Panc1 (cell line): ENCODE data around the gene GDPD2.

Experiments
- POLR2AphosphoS5 ChIP-seq: IDR thresholded peaks from 2 replicates; pipeline ENCODE4 v1.6.1; 2012; ENCODE audit warnings: mild to moderate bottlenecking, low read depth, low read length, moderate library complexity
- TF ChIP-seq, protein P1 (sequence below): fragments of 450-650 bp; IDR thresholded peaks from 2 replicates; pipeline ENCODE4 v1.5.1; 2017; ENCODE audit warnings: mild to moderate bottlenecking
- TF ChIP-seq, protein P2 (sequence below), 2 experiments: IDR thresholded peaks; 2 replicates each; pipeline ENCODE4 v1.6.1; 2011 to 2012; ENCODE audit warnings: low read depth in 2 of 2, control low read depth in 1 of 2, low read length in 1 of 2, mild to moderate bottlenecking in 1 of 2, moderate library complexity in 1 of 2; ENCODE audit not compliant: insufficient read depth in 1 of 2

DNA sequence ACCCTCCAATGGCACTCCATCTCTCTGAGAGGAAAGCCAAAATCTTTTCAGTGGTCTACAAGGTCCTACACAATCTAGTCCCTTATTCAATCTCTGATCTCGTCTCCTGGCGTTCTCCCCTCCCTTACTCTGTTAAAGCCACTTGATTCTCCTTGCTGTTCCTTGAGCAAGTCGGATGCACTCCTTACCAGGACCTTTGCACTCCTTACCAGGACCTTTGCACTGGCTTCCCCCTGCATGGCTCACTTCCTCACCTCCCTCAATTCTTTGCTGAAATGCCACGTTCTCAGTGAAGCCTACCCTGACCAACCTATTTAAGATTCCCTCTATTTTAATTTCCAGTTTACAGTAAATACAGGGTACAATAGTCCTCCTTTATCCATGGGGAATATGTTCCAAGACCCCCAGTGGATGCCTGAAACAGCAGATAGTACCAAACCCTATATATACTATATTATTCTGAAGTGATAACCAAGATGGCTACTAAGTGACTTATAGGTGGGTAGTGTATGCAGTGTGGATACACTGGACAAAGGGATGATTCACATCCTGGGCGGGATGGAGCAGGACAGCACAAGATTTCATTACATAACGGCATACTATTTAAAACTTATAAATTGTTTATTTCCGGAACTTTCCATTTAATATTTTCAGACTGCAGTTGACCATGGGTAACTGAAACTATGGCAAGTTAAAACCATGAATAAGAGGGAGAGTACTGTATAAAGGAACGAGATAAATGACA lies 15.0 kb downstream of the GDPD2 start:
- TF ChIP-seq, protein P1, sequence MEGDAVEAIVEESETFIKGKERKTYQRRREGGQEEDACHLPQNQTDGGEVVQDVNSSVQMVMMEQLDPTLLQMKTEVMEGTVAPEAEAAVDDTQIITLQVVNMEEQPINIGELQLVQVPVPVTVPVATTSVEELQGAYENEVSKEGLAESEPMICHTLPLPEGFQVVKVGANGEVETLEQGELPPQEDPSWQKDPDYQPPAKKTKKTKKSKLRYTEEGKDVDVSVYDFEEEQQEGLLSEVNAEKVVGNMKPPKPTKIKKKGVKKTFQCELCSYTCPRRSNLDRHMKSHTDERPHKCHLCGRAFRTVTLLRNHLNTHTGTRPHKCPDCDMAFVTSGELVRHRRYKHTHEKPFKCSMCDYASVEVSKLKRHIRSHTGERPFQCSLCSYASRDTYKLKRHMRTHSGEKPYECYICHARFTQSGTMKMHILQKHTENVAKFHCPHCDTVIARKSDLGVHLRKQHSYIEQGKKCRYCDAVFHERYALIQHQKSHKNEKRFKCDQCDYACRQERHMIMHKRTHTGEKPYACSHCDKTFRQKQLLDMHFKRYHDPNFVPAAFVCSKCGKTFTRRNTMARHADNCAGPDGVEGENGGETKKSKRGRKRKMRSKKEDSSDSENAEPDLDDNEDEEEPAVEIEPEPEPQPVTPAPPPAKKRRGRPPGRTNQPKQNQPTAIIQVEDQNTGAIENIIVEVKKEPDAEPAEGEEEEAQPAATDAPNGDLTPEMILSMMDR: no peak
- TF ChIP-seq POLR2AphosphoS5: no peak
- TF ChIP-seq, protein P2, sequence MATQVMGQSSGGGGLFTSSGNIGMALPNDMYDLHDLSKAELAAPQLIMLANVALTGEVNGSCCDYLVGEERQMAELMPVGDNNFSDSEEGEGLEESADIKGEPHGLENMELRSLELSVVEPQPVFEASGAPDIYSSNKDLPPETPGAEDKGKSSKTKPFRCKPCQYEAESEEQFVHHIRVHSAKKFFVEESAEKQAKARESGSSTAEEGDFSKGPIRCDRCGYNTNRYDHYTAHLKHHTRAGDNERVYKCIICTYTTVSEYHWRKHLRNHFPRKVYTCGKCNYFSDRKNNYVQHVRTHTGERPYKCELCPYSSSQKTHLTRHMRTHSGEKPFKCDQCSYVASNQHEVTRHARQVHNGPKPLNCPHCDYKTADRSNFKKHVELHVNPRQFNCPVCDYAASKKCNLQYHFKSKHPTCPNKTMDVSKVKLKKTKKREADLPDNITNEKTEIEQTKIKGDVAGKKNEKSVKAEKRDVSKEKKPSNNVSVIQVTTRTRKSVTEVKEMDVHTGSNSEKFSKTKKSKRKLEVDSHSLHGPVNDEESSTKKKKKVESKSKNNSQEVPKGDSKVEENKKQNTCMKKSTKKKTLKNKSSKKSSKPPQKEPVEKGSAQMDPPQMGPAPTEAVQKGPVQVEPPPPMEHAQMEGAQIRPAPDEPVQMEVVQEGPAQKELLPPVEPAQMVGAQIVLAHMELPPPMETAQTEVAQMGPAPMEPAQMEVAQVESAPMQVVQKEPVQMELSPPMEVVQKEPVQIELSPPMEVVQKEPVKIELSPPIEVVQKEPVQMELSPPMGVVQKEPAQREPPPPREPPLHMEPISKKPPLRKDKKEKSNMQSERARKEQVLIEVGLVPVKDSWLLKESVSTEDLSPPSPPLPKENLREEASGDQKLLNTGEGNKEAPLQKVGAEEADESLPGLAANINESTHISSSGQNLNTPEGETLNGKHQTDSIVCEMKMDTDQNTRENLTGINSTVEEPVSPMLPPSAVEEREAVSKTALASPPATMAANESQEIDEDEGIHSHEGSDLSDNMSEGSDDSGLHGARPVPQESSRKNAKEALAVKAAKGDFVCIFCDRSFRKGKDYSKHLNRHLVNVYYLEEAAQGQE (IDR thresholded peaks at IDR 0.05; ENCODE audit: insufficient read depth in 1 of 2, low read depth in 2 of 2, low read length in 1 of 2): no peak
